GM21825 (cell line): Measurements from ENCODE around the gene FREY1.

Experiments used
- ATAC-seq: cut with Tn5 transposase; IDR thresholded peaks from one replicate; pipeline ENCODE4 v1.9.1; 2021; ENCODE audit warnings: mild to moderate bottlenecking, moderate library complexity; ENCODE audit not compliant: unreplicated experiment

The FREY1 gene

DNA sequence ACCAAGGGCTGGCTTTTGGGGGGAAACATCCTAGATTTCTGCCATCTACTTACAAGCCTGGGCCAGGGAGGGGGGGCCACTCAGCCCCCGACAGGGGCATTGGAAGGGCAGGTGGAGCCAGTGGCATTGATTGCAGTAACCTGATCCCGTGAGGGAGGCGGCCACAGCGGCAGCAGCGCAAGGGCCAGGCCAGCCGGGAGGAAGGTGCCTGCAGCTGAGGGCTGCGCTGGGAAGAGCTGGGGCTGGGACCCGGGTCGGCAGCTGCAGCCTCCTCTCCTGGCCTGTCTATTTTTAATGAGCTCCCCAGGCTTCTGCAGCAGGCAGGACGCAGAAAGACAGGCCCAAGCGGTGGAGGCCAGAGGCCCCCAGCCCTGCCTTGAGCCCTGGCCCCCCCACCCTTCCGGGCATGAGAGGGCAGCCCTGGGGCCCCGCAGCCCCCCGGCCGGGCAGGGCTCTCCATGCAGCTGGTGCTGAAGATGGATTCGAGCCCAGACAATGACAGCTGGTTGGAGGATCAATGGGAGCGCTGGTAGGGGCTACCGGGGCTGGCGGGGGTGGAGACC is 10.6 kb downstream of the FREY1 start:
- ATAC-seq, result no peak

DNA sequence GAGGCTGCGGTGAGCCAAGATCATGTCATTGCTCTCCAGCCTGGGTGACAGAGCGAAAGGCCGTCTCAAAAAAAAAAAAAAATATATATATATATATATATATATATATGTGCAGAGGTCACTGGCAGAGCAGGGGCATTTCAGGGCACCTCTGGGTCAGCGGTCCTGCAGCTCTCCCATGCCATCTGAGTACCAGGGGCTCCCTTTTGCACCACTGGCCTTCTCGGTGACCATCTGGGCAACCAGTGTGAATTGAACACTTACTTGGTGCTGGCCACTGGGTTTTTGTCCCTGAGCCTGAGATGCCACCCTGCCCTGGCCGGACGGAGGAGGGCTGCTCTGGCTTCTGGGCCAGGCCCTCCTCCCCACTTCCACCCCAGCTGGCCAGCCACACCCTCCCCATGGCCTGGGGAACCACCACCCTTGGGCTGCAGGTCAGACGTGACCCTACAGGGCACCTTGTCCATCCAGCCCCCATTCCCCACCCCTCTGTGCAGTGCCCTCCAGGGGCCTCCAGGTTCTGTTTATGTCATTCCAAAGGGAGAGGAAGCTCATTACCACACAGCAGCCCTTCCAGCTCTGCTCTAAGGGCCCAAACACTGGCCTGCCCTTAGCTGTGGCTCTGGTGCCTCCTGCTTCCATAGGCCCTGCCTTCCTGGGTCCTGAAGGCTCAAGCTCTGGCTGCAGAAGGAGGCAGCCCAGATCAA is 11.4 kb downstream of the FREY1 start:
- no peak for ATAC-seq

GRCh38 chr11:45894555-45895247 is 12.4 kb downstream of the FREY1 start:
- no peak for ATAC-seq

DNA sequence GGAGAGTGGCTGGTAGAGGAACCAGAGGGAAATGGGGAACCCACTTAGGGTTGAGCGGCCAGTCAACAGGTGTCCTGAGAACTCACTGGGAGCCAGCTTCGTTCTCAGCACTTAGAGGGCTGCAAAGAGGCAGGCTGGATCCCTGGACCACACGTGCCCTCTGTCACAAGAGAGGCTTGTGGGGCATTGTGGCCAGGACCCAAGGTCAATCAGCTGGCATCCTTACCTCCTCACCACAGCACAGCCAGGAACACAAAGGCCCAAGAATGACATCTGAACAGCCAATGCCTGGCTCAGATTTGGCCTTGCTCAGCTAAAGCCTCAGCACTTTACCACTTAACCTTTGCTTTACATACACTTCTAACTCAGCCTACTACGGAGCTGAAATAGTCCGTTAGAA is 14.2 kb downstream of the FREY1 start:
- no peak for ATAC-seq

DNA sequence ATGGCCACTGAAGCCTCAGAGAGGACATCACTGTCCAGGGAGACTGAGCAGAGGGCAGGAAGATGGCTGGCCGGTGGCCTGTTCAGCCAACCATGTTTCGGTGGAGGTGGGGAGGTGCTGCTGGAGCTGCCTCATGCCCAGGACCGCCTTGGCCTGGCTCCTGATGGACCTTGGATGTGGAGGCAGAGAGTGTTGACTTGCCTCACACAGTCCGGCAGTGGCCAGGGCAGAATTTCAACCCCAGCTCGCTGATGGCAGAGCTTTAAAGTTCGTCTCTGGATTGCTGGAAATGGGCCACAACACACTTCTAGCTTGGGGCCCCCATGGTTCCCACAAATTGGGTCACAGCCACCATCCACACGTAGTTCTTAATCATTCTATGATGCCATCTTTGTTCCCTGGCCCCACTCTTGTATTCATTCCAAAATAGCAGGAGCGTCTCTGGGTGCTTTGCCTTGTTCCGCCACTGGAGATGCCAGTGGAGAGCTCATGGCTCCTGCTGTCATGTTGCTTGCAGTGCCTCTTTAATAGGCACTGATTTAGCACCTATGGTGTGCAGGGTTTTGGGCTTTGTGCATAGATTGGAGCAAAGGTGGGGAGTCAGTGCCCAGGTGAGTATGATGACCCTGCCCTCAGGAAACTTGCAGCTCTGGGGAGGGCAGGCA is 16.1 kb downstream of the FREY1 start:
- no peak for ATAC-seq

DNA sequence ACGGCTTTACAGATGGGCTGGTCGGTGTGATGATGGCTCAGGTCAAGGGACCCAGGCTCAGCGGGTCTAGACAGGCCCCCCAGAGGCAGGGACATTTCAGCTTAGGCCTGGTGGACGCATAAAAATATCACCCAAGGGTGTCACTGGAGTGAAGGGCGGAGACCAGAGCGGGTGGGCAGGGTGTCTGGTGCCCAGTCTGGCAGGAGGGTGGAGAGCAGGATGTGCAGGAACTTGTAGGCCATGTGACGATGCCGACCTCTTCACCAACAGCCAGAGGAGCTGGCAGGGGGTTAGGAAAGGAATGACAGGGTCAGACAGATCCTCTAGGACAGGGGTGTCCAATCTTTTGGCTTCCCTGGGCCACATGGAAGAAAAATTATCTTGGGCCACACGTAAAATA is 17.1 kb downstream of the FREY1 start:
- no peak for ATAC-seq

DNA sequence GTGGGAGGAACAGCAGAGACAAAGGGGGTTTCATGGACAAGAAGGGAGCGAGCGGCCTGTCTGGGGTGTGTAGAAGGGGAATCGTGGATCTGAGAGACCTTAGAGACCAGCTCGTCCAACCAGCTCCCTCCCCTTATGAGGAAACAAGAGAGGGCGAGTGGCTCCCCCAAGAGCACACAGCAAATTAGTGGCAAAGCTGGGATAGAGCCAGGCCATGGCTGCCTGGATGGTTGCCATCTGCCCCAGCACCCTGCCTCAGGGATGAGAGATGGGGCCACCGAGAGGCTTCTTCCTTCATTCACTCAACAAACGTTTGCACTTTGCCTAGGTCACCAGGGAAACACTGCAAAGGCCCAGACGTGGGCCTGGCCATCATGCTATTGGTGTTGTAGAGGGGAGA is 17.5 kb downstream of the FREY1 start:
- ATAC-seq, result no peak

- ATAC-seq, result no peak
These were observed 19.5 kb downstream of the FREY1 start for GRCh38 chr11:45887587-45887986.

DNA sequence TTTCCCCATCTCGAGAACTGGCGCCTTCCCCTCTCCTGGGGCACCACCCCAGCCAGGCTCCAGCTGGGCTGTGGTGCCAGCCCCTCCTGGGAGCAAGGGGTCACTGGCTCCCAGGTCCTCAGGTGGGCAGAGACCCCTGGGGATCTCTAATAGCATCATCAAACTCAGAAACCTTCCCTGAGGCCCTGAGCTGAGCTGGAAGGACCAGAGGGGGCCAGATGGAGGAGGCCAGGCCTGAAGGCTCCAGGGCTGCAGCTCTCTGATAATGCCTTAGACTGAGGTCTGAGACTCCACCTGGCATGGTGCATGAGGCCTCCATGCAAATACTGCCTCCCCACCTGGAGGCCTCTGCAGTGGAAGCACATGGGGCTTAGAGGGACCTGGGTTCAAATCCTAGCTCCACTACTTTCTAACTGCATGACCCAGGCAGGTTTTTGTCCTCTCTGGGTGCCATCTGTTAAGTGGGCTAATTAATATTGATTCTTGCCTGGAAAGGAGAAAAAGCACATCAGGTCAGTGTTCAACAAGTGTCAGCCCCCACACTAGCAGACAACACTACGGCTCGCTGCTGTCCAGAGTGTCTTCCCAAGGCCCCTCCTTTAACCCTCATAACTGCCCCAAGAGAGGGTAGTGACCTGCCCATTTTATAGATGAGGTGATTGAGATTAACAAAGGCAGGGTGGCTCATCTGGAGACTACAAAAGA is 20.1 kb downstream of the FREY1 start:
- no peak for ATAC-seq

DNA sequence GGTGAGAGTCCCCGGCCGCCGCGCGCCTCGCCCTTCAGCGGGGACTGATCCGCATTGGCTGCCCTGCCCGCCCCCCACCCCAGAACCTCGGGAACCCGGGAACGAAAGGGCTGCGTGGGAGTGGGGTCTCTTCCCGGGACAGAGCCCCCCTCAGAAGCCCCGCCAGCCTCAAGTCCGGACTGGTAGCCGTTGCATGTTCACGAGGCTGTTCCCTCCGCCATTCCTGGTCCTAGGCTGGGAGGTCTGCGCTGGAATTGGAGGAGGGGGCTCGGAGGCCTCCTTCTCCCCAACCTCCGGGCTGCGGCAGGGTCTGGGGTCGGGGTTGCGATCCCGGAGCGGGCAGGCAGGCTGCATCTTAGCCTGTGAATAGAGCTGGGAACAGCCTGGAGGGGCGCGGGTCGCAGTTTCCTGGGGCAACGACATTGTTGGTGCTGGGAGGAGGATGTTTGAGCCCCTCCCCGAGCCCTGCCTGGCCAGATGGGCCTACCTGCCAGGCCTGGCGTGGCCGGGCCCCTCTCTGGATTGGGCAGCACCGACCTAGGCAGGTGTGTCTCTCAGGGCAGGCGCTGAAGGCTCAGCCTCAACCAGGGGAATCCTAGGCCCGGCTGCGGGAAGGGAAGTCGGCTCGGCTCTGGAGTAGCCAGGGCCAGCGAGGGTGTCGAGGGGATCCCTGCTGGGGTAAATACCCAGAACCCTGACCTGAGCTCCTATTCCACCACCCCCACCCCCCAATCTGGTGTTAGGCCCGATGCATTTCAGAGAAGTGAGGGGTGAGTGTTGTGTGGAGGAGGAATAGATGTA is 20.9 kb downstream of the FREY1 start:
- no peak for ATAC-seq

- peak; percentile 65 for ATAC-seq
These were observed 21.7 kb downstream of the FREY1 start, which contains the start of gene MAPK8IP1 for GRCh38 chr11:45885274-45885920. Gene MAPK8IP1, plus strand, starts transcription at chr11:45885651. Its CDS starts 170 bp downstream, at chr11:45885821.

DNA sequence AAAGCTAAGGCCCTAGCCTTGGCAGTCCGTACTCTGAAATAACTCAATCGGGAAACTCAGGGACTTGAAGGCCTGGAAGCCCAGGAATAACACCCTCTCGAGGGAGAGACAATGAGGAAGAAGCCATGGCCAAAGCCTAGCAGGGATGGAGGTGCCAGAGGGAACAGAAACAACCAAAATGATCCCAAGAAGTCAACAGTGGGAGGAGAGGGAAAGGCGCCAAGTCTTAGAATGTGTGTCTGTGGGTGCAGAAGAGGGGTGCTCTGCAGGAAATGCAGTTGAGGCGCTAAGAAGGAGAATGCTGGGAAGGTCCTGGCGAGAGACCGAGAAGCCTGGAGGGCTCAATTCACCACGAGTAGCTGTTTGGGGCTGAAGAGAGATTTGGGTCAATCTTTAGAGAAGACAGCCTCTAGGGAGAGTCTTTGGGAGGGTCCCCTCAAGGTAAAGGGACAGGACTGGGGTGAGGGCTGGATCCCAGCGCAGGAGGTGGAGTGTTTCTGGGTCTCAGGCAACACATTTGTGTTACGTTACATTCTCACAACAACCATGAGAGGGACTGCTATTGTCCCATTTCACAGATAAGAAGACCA is 22.4 kb downstream of the FREY1 start:
- no peak for ATAC-seq

- ATAC-seq, result no peak
These were observed 25.2 kb downstream of the FREY1 start for GRCh38 chr11:45881708-45882368.

GRCh38 chr11:45880772-45881570 is 26.1 kb downstream of the FREY1 start:
- ATAC-seq, result no peak

GRCh38 chr11:45879803-45880686 is 27.0 kb downstream of the FREY1 start:
- no peak for ATAC-seq

DNA sequence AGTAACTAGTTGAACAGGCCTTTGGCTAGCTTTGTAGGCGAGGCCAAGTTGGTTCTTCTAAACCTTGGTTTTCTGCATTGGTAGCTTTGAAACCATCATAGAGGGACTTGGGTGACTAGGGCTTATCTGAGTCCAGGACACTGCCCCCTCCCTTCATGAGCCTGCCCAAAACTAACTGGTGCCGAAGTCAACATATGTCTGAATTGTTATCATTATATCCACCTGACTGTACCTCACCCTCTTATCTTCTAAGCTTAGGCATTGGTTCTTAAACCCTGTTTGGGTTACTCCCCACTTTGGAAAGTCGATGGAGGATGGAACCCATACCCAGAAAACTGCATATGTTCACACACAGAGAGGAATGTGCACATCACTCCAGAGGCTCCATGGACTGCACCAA is 29.2 kb downstream of the FREY1 start:
- ATAC-seq, result no peak

DNA sequence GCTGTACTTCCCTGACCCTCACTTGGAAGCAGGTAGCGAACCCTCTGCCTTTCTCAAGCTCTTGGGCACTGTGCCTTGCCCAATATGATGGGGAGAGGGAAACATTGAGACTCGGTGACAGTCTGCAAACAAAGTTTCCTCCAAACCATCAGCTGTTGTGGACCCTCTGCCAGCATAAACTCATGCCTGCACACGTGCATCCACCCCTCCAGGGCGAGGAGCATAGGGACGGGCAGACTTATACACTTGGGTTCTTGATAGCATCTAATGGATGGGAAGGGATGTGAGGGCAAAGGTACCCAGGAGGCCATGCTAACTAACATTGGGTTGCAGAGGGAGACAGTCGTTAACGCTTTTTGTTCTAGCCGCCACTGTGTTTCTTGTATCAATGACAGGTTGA is 29.9 kb downstream of the FREY1 start:
- ATAC-seq, result no peak
